HUES64 (cell line): ENCODE data around the gene BTG4. TPM values are rescaled to one million over a fixed set of nuclear protein-coding genes. Genes with fewer than 3 reads are reported as not detected.

ENCODE experiments used
- H3K27ac ChIP-seq: 2 replicates; pipeline ENCODE4 v1.7.0; 2013; ENCODE audit warnings: low read depth, low read length, inconsistent platforms
- H3K27me3 ChIP-seq: 2 replicates; pipeline ENCODE4 v1.6.1; 2013; ENCODE audit warnings: mild to moderate bottlenecking, low read length; ENCODE audit not compliant: insufficient read depth
- H3K36me3 ChIP-seq: 2 replicates; pipeline ENCODE4 v1.6.1; 2013; ENCODE audit warnings: mild to moderate bottlenecking, low read length; ENCODE audit not compliant: insufficient read depth
- H3K4me1 ChIP-seq: 2 replicates; pipeline ENCODE4 v1.6.1; 2013; ENCODE audit warnings: mild to moderate bottlenecking, low read length, moderate library complexity; ENCODE audit not compliant: insufficient read depth
- H3K4me3 ChIP-seq: 2 replicates; pipeline ENCODE4 v1.5.1; 2013; ENCODE audit warnings: mild to moderate bottlenecking, low read length, moderate library complexity
- H3K9ac ChIP-seq: 2 replicates; pipeline ENCODE4 v1.6.1; 2013; ENCODE audit warnings: mild to moderate bottlenecking, low read depth, low read length
- H3K9me3 ChIP-seq: 2 replicates; pipeline ENCODE4 v1.6.1; 2013; ENCODE audit warnings: low read depth, low read length; ENCODE audit not compliant: insufficient read depth
- WGBS: fragments of 150-250, 120-280 bp; methylation state at CpG from one replicate; pipeline ENCODE4 v1.1.7; 2013; ENCODE audit warnings: missing lambda C conversion rate; 5-methylcytosine and 5-hydroxymethylcytosine counted together
- polyA plus RNA-seq, 2 experiments: library from polyadenylated mRNA; stranded (reverse); fragments of 50-300 nt; gene quantifications; one replicate each; pipeline ENCODE4 v1.2.3, GENCODE V29; 2013

The BTG4 gene
- not detected for polyA plus RNA-seq (2013, experiment 1 of 2)
- not detected for polyA plus RNA-seq (2013, experiment 2 of 2)

DNA sequence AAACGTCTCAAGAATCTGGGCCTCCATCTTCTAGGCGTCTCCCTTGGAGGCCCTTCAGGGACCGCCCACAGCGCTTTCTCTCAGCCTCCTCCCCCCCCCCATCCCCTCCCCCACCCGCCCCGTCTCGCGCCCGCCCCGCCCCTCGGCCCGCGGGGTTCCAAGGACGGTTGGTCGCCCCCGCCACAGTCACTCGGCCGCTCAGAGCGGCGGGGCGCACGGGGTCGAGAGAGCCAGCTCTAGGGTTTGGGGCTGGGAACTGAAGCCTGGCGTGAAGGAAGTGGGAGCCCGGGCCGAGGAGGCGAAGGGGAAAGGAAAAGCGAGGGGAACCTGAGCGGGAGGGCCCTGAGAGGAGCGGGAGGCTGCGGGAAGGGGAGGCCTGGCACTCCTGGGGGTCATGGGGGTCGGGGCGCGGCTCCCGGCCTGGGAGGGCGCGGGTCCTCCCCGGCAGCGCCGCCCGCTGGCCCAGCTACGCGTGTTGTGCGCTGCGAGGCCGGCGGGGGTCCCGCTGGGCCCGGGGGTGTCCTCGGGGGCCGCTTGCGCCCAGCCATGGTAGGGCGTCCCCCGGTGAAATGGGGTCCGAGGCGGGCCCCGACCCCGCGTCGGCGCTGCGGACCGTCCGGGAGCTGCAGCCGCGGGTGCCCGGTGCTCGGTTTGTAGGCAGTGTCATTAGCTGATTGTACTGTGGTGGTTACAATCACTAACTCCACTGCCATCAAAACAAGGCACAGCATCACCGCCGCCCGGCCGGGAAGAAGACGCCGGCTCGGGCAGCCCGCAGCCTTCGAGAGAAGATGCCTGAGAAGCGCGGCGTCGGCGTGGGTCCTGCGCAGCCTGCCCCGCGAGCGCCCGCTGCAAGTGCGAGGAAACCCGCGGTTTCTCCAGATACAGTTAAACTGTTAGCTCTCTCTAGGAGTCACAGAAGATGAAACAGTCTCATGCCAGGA is at the start of gene BTG4:
Gene BTG4, minus strand, starts transcription at position 91 of the 944 bp plus-strand sequence. CDS start 13,610 bp downstream, outside the sequence.
- WGBS: under 1% methylated on average over 84 of the region's 90 CpGs
- Histone ChIP-seq H3K36me3 (no peaks in the 10 kb centered on the region), H3K4me3 (peak within 1 kb of the TSS; percentile 65), H3K27ac (no peak within 1 kb of the TSS), H3K4me1 (peaks cover 12% of the 10 kb centered on the region), H3K9ac (peak within 1 kb of the TSS; percentile 45; the same call in 1 of the 2 replicates), H3K9me3 (no peaks in the 10 kb centered on the region), H3K27me3 (peaks cover 47% of the 10 kb centered on the region)

GRCh38 chr11:111561791-111562325 is 49.7 kb upstream of the BTG4 start:
- H3K4me1 ChIP-seq: peaks cover 30% of the 10 kb centered on the region
- H3K36me3 ChIP-seq: no peaks in the 10 kb centered on the region
- peak overlapping the region; percentile 53; the same call in 1 of the 2 replicates for H3K9ac ChIP-seq
- H3K9me3 ChIP-seq: 0 out of 2 replicates have a peak, but pooled peaks cover 2% of the 10 kb centered on the region
- no peak overlapping the region for H3K4me3 ChIP-seq
- H3K27me3 ChIP-seq: no peaks in the 10 kb centered on the region
- H3K27ac ChIP-seq: peak overlapping the region; percentile 58
- 55% methylated on average over 3 of the region's 3 CpGs for WGBS

- Histone ChIP-seq H3K27me3 (no peaks in the 10 kb centered on the region), H3K9me3 (peaks cover 7% of the 10 kb centered on the region; the same call in 1 of the 2 replicates), H3K36me3 (no peaks in the 10 kb centered on the region), H3K4me3 (no peak overlapping the region), H3K4me1 (peaks cover 25% of the 10 kb centered on the region), H3K27ac (peak overlapping the region; percentile 10; the same call in 1 of the 2 replicates), H3K9ac (no peak overlapping the region)
- WGBS: 88% methylated on average over 3 of the region's 3 CpGs
These were observed 49.1 kb upstream of the BTG4 start for GRCh38 chr11:111561306-111561705.

- no peak overlapping the region for H3K9ac ChIP-seq
- 93% methylated on average over 3 of the region's 3 CpGs for WGBS
- H3K27ac ChIP-seq: no peak overlapping the region
- no peaks in the 10 kb centered on the region for H3K36me3 ChIP-seq
- peaks cover 25% of the 10 kb centered on the region for H3K4me1 ChIP-seq
- H3K9me3 ChIP-seq: peaks cover 12% of the 10 kb centered on the region
- no peak overlapping the region for H3K4me3 ChIP-seq
- no peaks in the 10 kb centered on the region for H3K27me3 ChIP-seq
These were observed 48.6 kb upstream of the BTG4 start for GRCh38 chr11:111560800-111561199.

DNA sequence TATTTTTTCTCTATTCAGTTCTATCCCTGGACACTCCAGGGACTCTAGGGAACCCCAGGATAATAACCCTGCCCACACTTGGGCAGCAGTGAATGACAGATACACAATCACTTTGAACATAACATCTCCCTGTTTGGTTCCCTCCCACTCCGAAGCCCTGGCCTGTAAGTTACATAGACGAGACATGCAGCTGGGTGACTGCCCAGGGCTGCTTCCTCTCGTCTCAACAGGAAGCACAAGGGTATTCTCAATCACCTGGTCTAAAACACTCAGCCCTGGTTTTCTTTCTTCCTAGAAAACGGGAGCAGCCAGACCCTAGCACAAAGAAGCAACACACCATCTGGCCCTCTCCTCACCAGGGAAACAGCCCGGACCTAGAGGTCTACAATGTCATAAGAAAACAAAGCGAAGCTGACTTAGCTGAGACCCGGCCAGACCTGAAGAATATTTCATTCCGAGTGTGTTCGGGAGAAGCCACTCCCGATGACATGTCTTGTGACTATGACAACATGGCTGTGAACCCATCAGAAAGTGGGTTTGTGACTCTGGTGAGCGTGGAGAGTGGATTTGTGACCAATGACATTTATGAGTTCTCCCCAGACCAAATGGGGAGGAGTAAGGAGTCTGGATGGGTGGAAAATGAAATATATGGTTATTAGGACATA is 47.7 kb upstream of the BTG4 start:
- Histone ChIP-seq H3K4me3 (no peak overlapping the region), H3K4me1 (peaks cover 25% of the 10 kb centered on the region), H3K9me3 (peaks cover 14% of the 10 kb centered on the region), H3K36me3 (0 out of 2 replicates have a peak, but pooled peaks cover 6% of the 10 kb centered on the region), H3K27ac (no peak overlapping the region), H3K27me3 (no peaks in the 10 kb centered on the region), H3K9ac (no peak overlapping the region)
- WGBS: 89% methylated on average over 11 of the region's 11 CpGs

- Histone ChIP-seq H3K9ac (no peak overlapping the region), H3K27me3 (no peaks in the 10 kb centered on the region), H3K27ac (no peak overlapping the region), H3K36me3 (0 out of 2 replicates have a peak, but pooled peaks cover 6% of the 10 kb centered on the region), H3K9me3 (peaks cover 14% of the 10 kb centered on the region), H3K4me3 (no peak overlapping the region), H3K4me1 (peaks cover 17% of the 10 kb centered on the region)
- 93% methylated on average over 5 of the region's 5 CpGs for WGBS
These were observed 45.4 kb upstream of the BTG4 start for GRCh38 chr11:111557425-111558111.

DNA sequence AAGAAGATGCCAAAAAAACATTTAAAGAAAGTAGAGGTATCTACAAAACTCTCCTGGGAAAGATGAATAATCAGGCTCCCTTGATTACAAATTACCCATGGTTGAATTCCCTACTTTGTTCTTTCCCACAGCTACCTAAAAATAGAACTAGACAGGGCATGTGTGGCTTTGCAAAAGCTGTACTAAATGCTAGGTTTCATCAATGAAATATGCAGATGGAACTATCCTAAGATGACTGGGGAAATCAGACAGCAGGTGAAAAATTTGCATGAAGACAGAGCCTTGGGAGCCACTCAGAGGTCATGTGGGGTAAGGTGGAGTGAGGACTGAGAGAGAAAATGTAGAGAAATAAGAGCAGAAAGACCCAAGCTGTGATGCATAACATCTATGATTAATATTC is 43.1 kb upstream of the BTG4 start:
- Histone ChIP-seq H3K4me1 (peaks cover 3% of the 10 kb centered on the region; the same call in 1 of the 2 replicates), H3K9me3 (peaks cover 14% of the 10 kb centered on the region), H3K27ac (no peak overlapping the region), H3K36me3 (0 out of 2 replicates have a peak, but pooled peaks cover 6% of the 10 kb centered on the region), H3K27me3 (no peaks in the 10 kb centered on the region), H3K4me3 (no peak overlapping the region), H3K9ac (no peak overlapping the region)

DNA sequence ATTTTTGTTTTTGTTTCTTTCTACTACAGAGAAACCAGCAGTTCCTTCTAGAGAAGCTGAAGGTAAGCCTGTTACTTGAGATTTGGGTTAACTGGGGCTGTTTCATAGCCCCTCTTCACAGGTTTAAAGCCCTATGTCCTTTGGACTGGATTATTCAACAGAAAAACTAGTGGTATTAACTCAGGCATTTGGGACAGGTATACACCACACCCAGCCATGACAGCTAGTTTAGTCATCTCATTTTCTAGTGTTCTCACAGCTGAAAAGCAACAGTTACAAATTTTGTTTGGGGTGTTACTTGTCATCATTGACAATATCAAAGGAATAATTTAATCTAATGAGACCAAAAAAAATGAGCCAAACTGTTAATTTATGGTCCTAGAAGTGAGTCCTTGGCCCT is 42.3 kb upstream of the BTG4 start:
- H3K9me3 ChIP-seq: peaks cover 14% of the 10 kb centered on the region
- H3K36me3 ChIP-seq: 0 out of 2 replicates have a peak, but pooled peaks cover 6% of the 10 kb centered on the region
- no peak overlapping the region for H3K4me3 ChIP-seq
- H3K9ac ChIP-seq: no peak overlapping the region
- peaks cover 10% of the 10 kb centered on the region for H3K4me1 ChIP-seq
- H3K27me3 ChIP-seq: no peaks in the 10 kb centered on the region
- H3K27ac ChIP-seq: no peak overlapping the region

DNA sequence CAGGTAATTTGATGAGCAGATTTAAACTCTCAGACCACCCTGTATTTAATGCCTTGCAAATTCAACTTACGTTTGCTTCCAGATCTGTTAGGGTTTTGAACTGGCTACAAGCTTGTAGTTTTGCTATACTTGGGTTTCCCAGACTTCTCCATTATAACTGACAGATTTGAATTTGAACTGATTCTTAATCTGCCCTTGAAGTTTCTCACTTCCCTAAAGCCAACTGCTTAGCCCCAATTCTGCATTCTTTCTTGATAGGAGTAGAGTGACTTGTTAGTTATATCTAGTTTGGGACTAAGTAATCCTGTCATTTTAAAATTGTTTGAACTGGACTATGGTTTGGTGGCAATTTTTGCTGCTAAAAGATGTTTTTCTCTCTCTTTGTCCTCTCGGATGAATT is 38.1 kb upstream of the BTG4 start:
- Histone ChIP-seq H3K9me3 (no peaks in the 10 kb centered on the region), H3K27ac (no peak overlapping the region), H3K4me1 (peaks cover 18% of the 10 kb centered on the region), H3K36me3 (0 out of 2 replicates have a peak, but pooled peaks cover 1% of the 10 kb centered on the region), H3K9ac (no peak overlapping the region), H3K4me3 (no peak overlapping the region), H3K27me3 (no peaks in the 10 kb centered on the region)
- 76% methylated on average over 2 of the region's 2 CpGs for WGBS

- Histone ChIP-seq H3K4me1 (peaks cover 18% of the 10 kb centered on the region), H3K9me3 (no peaks in the 10 kb centered on the region), H3K27me3 (no peaks in the 10 kb centered on the region), H3K9ac (no peak overlapping the region), H3K36me3 (no peaks in the 10 kb centered on the region), H3K27ac (no peak overlapping the region), H3K4me3 (no peak overlapping the region)
- WGBS: 87% methylated on average over 3 of the region's 3 CpGs
These were observed 37.6 kb upstream of the BTG4 start for GRCh38 chr11:111549869-111550203.
